ENCODE results near the gene SMIM45.

SMIM45 gene

GRCh38 chr22:41970601-41971000 is 18.7 kb downstream of the SMIM45 start:
- Histone ChIP-seq H3K4me1 (ENCODE audit: insufficient read depth, low read length, severe bottlenecking) (no peaks in the 10 kb centered on the region), H3K9ac (ENCODE audit: low read length) (no peak overlapping the region), H3K27ac (ENCODE audit: low read depth, low read length, poor library complexity, severe bottlenecking) (no peak overlapping the region), H3K27me3 (ENCODE audit: insufficient read depth, low read length) (peaks cover 20% of the 10 kb centered on the region), H3F3A (ENCODE audit: insufficient read depth, low read length) (no peaks in the 10 kb centered on the region), H4K20me1 (ENCODE audit: insufficient read depth, low read length) (no peaks in the 10 kb centered on the region), H3K4me3 (ENCODE audit: low read depth, low read length, poor library complexity, severe bottlenecking) (no peak overlapping the region), H3K4me2 (ENCODE audit: low read length) (no peak overlapping the region), H3K9me3 (ENCODE audit: low read length) (no peaks in the 10 kb centered on the region), H3K79me2 (ENCODE audit: insufficient read depth, low read length) (no peaks in the 10 kb centered on the region), H2AFZ (ENCODE audit: low read length) (no peak overlapping the region), H3K36me3 (ENCODE audit: insufficient read depth, low read length) (no peaks in the 10 kb centered on the region), H3K9me2 (ENCODE audit: low read depth, low read length) (no peaks in the 10 kb centered on the region)
- TF ChIP-seq EZH2 (IDR thresholded peaks at IDR 0.05; ENCODE audit: borderline replicate concordance, low read length) (no peak), CTCF (IDR thresholded peaks at IDR 0.05; ENCODE audit: low read length) (no peak)

GRCh38 chr22:41971431-41971830 is 19.5 kb downstream of the SMIM45 start:
- no peaks in the 10 kb centered on the region for H3K9me2 ChIP-seq (ENCODE audit: low read depth, low read length)
- H3K27me3 ChIP-seq (ENCODE audit: insufficient read depth, low read length): peaks cover 28% of the 10 kb centered on the region
- H3K36me3 ChIP-seq (ENCODE audit: insufficient read depth, low read length): no peaks in the 10 kb centered on the region
- H4K20me1 ChIP-seq (ENCODE audit: insufficient read depth, low read length): no peaks in the 10 kb centered on the region
- H3K4me1 ChIP-seq (ENCODE audit: insufficient read depth, low read length, severe bottlenecking): peaks cover 5% of the 10 kb centered on the region
- no peak overlapping the region for H3K9ac ChIP-seq (ENCODE audit: low read length)
- no peak overlapping the region for H3K27ac ChIP-seq (ENCODE audit: low read depth, low read length, poor library complexity, severe bottlenecking)
- TF ChIP-seq EZH2 (IDR thresholded peaks at IDR 0.05; ENCODE audit: borderline replicate concordance, low read length) (no peak), CTCF (IDR thresholded peaks at IDR 0.05; ENCODE audit: low read length) (no peak)
- no peak overlapping the region for H3K4me2 ChIP-seq (ENCODE audit: low read length)
- H3K4me3 ChIP-seq (ENCODE audit: low read depth, low read length, poor library complexity, severe bottlenecking): no peak overlapping the region
- H3K9me3 ChIP-seq (ENCODE audit: low read length): no peaks in the 10 kb centered on the region
- H3K79me2 ChIP-seq (ENCODE audit: insufficient read depth, low read length): no peaks in the 10 kb centered on the region
- H2AFZ ChIP-seq (ENCODE audit: low read length): no peak overlapping the region
- no peaks in the 10 kb centered on the region for H3F3A ChIP-seq (ENCODE audit: insufficient read depth, low read length)

- H3K27ac ChIP-seq (ENCODE audit: low read depth, low read length, poor library complexity, severe bottlenecking): no peak overlapping the region
- no peak for TF ChIP-seq EZH2 (IDR thresholded peaks at IDR 0.05; ENCODE audit: borderline replicate concordance, low read length)
- TF ChIP-seq CTCF (IDR thresholded peaks at IDR 0.05; ENCODE audit: low read length): no peak
- no peak overlapping the region for H3K4me3 ChIP-seq (ENCODE audit: low read depth, low read length, poor library complexity, severe bottlenecking)
- H3K27me3 ChIP-seq (ENCODE audit: insufficient read depth, low read length): peaks cover 28% of the 10 kb centered on the region
- no peak overlapping the region for H3K9ac ChIP-seq (ENCODE audit: low read length)
- H4K20me1 ChIP-seq (ENCODE audit: insufficient read depth, low read length): no peaks in the 10 kb centered on the region
- H3F3A ChIP-seq (ENCODE audit: insufficient read depth, low read length): no peaks in the 10 kb centered on the region
- no peaks in the 10 kb centered on the region for H3K9me2 ChIP-seq (ENCODE audit: low read depth, low read length)
- no peaks in the 10 kb centered on the region for H3K79me2 ChIP-seq (ENCODE audit: insufficient read depth, low read length)
- H3K4me2 ChIP-seq (ENCODE audit: low read length): no peak overlapping the region
- H3K4me1 ChIP-seq (ENCODE audit: insufficient read depth, low read length, severe bottlenecking): peaks cover 5% of the 10 kb centered on the region
- no peaks in the 10 kb centered on the region for H3K36me3 ChIP-seq (ENCODE audit: insufficient read depth, low read length)
- no peak overlapping the region for H2AFZ ChIP-seq (ENCODE audit: low read length)
- no peaks in the 10 kb centered on the region for H3K9me3 ChIP-seq (ENCODE audit: low read length)
Measured at GRCh38 chr22:41974691-41975290, 22.8 kb downstream of the SMIM45 start.

Data from OCI-LY1 (cell line).